ENCODE results near the gene OR13F1. TPM values are rescaled to one million over a fixed set of nuclear protein-coding genes. Genes with fewer than 3 reads are reported as not detected.

OR13F1 gene
- not detected for total RNA-seq

GRCh38 chr9:104503963-104504362 is at the start of gene OR13F1:
Gene OR13F1, plus strand, starts transcription at chr9:104504263. Its CDS starts 0 bp downstream, at chr9:104504263.
- Histone ChIP-seq H3K4me1 (no peaks in the 10 kb centered on the region), H3K9me3 (no peaks in the 10 kb centered on the region), H3K36me3 (no peaks in the 10 kb centered on the region), H3K27me3 (no peaks in the 10 kb centered on the region), H3K4me3 (no peak within 1 kb of the TSS), H3K27ac (no peak within 1 kb of the TSS)
- TF ChIP-seq CTCF (IDR thresholded peaks at IDR 0.05), result no peak
- TF ChIP-seq POLR2AphosphoS5 (IDR thresholded peaks at IDR 0.05), result no peak
- no peak for TF ChIP-seq POLR2A (IDR thresholded peaks at IDR 0.05)
- intact Hi-C loops (cut with DNase I; ENCODE audit: low total_unique reads), result no loop called here
- no peak for DNase-seq (ENCODE audit: low spot score in 2 of 2)

DNA sequence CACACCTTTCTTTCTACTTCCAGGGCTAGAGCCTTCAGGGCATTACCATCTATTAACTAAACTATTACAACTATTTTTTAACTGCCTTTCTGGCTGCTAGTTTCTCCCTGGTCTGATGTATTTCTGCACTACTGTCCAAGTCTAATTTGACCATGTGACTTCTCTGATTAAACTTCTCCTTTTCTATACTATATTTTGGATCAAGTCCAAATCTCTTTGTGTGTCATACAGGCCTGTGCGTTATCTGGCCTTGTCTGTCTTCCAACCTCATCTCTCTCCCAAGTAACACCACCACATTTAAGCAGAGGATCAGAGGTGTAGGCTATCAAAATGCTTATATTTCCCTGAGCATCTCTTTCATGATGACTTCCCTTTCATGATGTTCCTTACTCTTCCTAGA is 47.2 kb upstream of the OR13F1 start:
- DNase-seq (ENCODE audit: low spot score in 2 of 2), result no peak
- Histone ChIP-seq H3K36me3 (no peaks in the 10 kb centered on the region), H3K4me3 (no peak overlapping the region), H3K9me3 (no peaks in the 10 kb centered on the region), H3K4me1 (no peaks in the 10 kb centered on the region), H3K27ac (no peak overlapping the region), H3K27me3 (no peaks in the 10 kb centered on the region)
- intact Hi-C loops (cut with DNase I; ENCODE audit: low total_unique reads), result no loop called here
- TF ChIP-seq CTCF (IDR thresholded peaks at IDR 0.05) (no peak), POLR2A (IDR thresholded peaks at IDR 0.05) (no peak), POLR2AphosphoS5 (IDR thresholded peaks at IDR 0.05) (no peak)

- Histone ChIP-seq H3K27ac (no peak overlapping the region), H3K27me3 (no peaks in the 10 kb centered on the region), H3K36me3 (no peaks in the 10 kb centered on the region), H3K9me3 (peaks cover 0 to 20% of the 10 kb centered on the region in 2 donors), H3K4me1 (no peaks in the 10 kb centered on the region), H3K4me3 (no peak overlapping the region)
- intact Hi-C loops (cut with DNase I; ENCODE audit: low total_unique reads), result no loop called here
- no peak for DNase-seq (ENCODE audit: low spot score in 2 of 2)
- TF ChIP-seq POLR2AphosphoS5 (IDR thresholded peaks at IDR 0.05), result no peak
- TF ChIP-seq POLR2A (IDR thresholded peaks at IDR 0.05), result no peak
- TF ChIP-seq CTCF (IDR thresholded peaks at IDR 0.05), result no peak
Measured at GRCh38 chr9:104463864-104464263, 40.2 kb upstream of the OR13F1 start.

- peaks cover 0 to 20% of the 10 kb centered on the region in 2 donors for H3K9me3 ChIP-seq
- intact Hi-C loops (cut with DNase I; ENCODE audit: low total_unique reads), result no loop called here
- H3K36me3 ChIP-seq, result no peaks in the 10 kb centered on the region
- no peak overlapping the region for H3K27ac ChIP-seq
- H3K4me1 ChIP-seq, result no peaks in the 10 kb centered on the region
- H3K27me3 ChIP-seq, result no peaks in the 10 kb centered on the region
- TF ChIP-seq CTCF (IDR thresholded peaks at IDR 0.05) (no peak), POLR2AphosphoS5 (IDR thresholded peaks at IDR 0.05) (no peak), POLR2A (IDR thresholded peaks at IDR 0.05) (no peak)
- no peak overlapping the region for H3K4me3 ChIP-seq
- no peak for DNase-seq (ENCODE audit: low spot score in 2 of 2)
Measured at GRCh38 chr9:104468261-104468660, 35.8 kb upstream of the OR13F1 start.

GRCh38 chr9:104482921-104483570 is 21.0 kb upstream of the OR13F1 start:
- intact Hi-C loops (cut with DNase I; ENCODE audit: low total_unique reads), result no loop called here
- Histone ChIP-seq H3K27ac (no peak overlapping the region), H3K9me3 (no peaks in the 10 kb centered on the region), H3K4me3 (no peak overlapping the region), H3K4me1 (no peaks in the 10 kb centered on the region), H3K36me3 (no peaks in the 10 kb centered on the region), H3K27me3 (no peaks in the 10 kb centered on the region)
- no peak for TF ChIP-seq POLR2A (IDR thresholded peaks at IDR 0.05)
- TF ChIP-seq CTCF (IDR thresholded peaks at IDR 0.05), result no peak
- TF ChIP-seq POLR2AphosphoS5 (IDR thresholded peaks at IDR 0.05), result no peak
- no peak for DNase-seq (ENCODE audit: low spot score in 2 of 2)
